Left lung (tissue), 10 donors: ENCODE data around the gene TMEM140. TPM values are rescaled to one million over a fixed set of nuclear protein-coding genes. Genes with fewer than 3 reads are reported as not detected.
"Not testable (repeated sequence)": the region's sequence is repeated elsewhere in the genome, so short reads cannot be mapped to it uniquely, and the experiment has no call there.

Experiments
- ATAC-seq: fragments of 200-7000 bp; cut with Tn5 transposase; one replicate; pipeline ENCODE4 v1.9.1; 2020; ENCODE audit warnings: moderate library complexity
- DNase-seq, 4 donors: peaks; one replicate each; pipeline ENCODE4 v3.0.0-alpha.2; 2013 to 2020
- H3K27ac ChIP-seq, 2 donors: fragments of 200-600 bp; sonication (generic) in 1 of 2; one replicate each; pipeline versions ENCODE4 v1.5.0 to v1.8.0; 2020 to 2021
- H3K27me3 ChIP-seq, 2 donors: fragments of 200-600 bp; sonication (generic) in 1 of 2; one replicate each; pipeline versions ENCODE4 v1.5.0 to v1.8.0; 2020 to 2021
- H3K36me3 ChIP-seq, 2 donors: fragments of 200-600 bp; sonication (generic) in 1 of 2; one replicate each; pipeline versions ENCODE4 v1.5.0 to v1.8.0; 2020 to 2021
- H3K4me1 ChIP-seq, 2 donors: fragments of 200-600 bp; one replicate each; pipeline ENCODE4 v1.8.0; 2021
- H3K4me3 ChIP-seq, 2 donors: fragments of 200-600 bp; sonication (generic) in 1 of 2; one replicate each; pipeline versions ENCODE4 v1.5.0 to v1.8.0; 2020 to 2021; ENCODE audit warnings: mild to moderate bottlenecking in 1 of 2
- H3K9me3 ChIP-seq, 2 donors: fragments of 200-600 bp; sonication (generic) in 1 of 2; one replicate each; pipeline versions ENCODE4 v1.5.0 to v1.8.0; 2020 to 2021
- intact Hi-C, 2 donors: fragments of 100-400 bp; cut with DNase I; formaldehyde crosslinking; loops; one replicate each; pipeline versions ENCODE4 v1.11.2 to v1.14.2; 2022
- polyA plus RNA-seq, 6 donors: library from polyadenylated mRNA; unstranded; fragments of 120-200 nt; gene quantifications; one replicate each; pipeline ENCODE4 v1.2.1, GENCODE V29; 2013; ENCODE audit not compliant: insufficient read length in 6 of 6
- total RNA-seq, 2 donors: library from RNA; stranded (reverse); fragmentation: NEBNext Ultra II Directional; extraction: Animal tissue kit (Norgen Biotek cat#: 25700); gene quantifications; one replicate each; pipeline ENCODE4 v1.2.1, GENCODE V29; 2021
- TF ChIP-seq, protein P1 (sequence below), 2 donors: fragments of 200-600 bp; sonication (generic) in 1 of 2; IDR thresholded peaks; one replicate each; pipeline versions ENCODE4 v1.5.0 to v1.8.0; 2021; ENCODE audit warnings: antibody characterized with exemption in 2 of 2
- donor health status: DM: no; HTN: yes; CAD: no.
- donor health status: DM: no; HTN: no; CAD: no.

The TMEM140 gene
- total and polyA plus RNA-seq, 8 donors, result 17.7 to 25.4 (median 19.1) TPM

DNA sequence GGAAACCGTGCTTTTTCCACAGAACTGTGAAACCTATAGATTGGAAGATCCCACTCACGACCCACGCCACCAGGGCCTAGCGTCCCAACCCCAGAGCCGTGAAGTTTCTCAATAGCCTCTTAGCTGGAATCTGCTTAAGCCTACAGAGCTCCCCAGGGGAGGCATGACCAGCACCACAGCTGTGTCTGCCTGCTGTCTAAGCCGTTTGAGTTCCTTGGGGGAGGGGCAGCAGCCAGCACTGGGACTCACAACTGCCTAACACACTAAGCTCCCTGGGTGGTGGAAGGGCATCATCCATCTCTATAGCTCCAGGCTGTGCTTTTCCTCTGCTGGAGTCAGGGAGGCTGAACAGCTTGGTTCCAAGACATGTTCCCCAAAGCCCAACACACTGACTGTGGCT lies 26.0 kb upstream of the TMEM140 start:
- intact Hi-C loops, result no loop called here
- no peak overlapping the region for H3K4me3 ChIP-seq
- H3K27ac ChIP-seq, result no peak overlapping the region
- TF ChIP-seq, protein P1, sequence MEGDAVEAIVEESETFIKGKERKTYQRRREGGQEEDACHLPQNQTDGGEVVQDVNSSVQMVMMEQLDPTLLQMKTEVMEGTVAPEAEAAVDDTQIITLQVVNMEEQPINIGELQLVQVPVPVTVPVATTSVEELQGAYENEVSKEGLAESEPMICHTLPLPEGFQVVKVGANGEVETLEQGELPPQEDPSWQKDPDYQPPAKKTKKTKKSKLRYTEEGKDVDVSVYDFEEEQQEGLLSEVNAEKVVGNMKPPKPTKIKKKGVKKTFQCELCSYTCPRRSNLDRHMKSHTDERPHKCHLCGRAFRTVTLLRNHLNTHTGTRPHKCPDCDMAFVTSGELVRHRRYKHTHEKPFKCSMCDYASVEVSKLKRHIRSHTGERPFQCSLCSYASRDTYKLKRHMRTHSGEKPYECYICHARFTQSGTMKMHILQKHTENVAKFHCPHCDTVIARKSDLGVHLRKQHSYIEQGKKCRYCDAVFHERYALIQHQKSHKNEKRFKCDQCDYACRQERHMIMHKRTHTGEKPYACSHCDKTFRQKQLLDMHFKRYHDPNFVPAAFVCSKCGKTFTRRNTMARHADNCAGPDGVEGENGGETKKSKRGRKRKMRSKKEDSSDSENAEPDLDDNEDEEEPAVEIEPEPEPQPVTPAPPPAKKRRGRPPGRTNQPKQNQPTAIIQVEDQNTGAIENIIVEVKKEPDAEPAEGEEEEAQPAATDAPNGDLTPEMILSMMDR (IDR thresholded peaks at IDR 0.05), result no peak
- H3K36me3 ChIP-seq, result no peaks in the 10 kb centered on the region
- peaks cover 0 to 18% of the 10 kb centered on the region in 2 donors for H3K9me3 ChIP-seq
- DNase-seq (peak in 1 of 4 donors; percentile 18), ATAC-seq (no peak)
- no peaks in the 10 kb centered on the region for H3K4me1 ChIP-seq
- no peaks in the 10 kb centered on the region for H3K27me3 ChIP-seq

DNA sequence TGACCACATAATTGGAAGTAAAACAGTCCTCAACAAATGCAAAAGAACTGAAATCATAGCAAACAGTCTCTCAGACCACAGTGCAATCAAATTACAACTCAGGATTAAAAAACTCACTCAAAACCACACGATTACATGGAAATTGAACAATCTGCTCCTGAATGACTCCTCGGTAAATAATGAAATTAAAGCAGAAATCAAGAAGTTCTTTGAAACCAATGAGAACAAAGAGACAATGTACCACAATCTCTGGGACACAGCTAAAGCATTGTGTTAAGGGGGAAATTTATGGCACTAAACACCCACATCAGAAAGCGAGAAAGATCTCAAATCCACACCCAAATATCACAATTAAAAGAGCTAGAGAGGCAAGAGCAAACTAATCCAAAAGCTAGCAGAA lies 23.2 kb upstream of the TMEM140 start:
- H3K27me3 ChIP-seq, H3K27ac ChIP-seq, ATAC-seq, H3K4me3 ChIP-seq, intact Hi-C loops, DNase-seq, H3K36me3 ChIP-seq, H3K4me1 ChIP-seq: not testable (repeated sequence)
- H3K9me3 ChIP-seq, result peaks cover 0 to 14% of the 10 kb centered on the region in 2 donors

DNA sequence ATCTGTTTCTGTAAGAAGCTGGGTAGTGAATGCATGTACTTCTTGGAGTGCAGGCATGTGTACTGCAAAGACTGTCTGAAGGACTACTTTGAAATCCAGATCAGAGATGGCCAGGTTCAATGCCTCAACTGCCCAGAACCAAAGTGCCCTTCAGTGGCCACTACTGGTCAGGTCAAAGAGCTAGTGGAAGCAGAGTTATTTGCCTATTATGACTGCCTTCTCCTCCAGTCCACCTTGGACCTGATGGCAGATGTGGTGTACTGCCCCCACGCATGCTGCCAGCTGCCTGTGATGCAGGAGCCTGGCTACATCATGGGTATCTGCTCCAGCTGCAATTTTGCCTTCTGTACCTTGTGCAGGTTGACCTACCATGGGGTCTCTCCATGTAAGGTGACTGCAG lies 18.9 kb upstream of the TMEM140 start:
- no peak for ATAC-seq
- H3K4me3 ChIP-seq, result no peak overlapping the region

DNA sequence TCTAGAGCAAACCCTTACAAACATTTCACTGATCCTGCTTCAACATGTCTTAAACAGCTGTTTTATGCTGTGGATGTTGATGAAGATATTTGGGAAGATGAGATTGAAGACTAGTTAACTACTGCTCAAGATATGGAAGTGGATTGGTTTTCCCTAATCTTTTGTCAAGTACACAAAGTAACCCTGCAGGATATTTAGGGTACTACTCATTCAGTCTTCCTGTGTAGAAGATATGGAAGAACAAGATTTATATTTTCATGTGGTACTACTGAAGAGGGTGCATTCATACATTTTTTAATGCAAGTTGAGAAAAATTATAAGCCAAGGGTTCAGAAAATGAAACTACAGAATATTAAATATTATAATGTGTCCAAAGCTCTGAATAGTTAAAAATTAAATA lies 18.3 kb upstream of the TMEM140 start:
- TF ChIP-seq, protein P1 (IDR thresholded peaks at IDR 0.05), result no peak
- intact Hi-C loops, result no loop called here

More for the DNA sequence above, 18.9 kb upstream of the TMEM140 start:
- Histone ChIP-seq H3K27me3 (no peaks in the 10 kb centered on the region), H3K27ac (no peak overlapping the region), H3K36me3 (no peaks in the 10 kb centered on the region), H3K9me3 (peaks cover 0 to 14% of the 10 kb centered on the region in 2 donors), H3K4me1 (no peaks in the 10 kb centered on the region)
- no peak for DNase-seq
- TF ChIP-seq, protein P1 (IDR thresholded peaks at IDR 0.05), result no peak
- intact Hi-C loops, result no loop called here

DNA sequence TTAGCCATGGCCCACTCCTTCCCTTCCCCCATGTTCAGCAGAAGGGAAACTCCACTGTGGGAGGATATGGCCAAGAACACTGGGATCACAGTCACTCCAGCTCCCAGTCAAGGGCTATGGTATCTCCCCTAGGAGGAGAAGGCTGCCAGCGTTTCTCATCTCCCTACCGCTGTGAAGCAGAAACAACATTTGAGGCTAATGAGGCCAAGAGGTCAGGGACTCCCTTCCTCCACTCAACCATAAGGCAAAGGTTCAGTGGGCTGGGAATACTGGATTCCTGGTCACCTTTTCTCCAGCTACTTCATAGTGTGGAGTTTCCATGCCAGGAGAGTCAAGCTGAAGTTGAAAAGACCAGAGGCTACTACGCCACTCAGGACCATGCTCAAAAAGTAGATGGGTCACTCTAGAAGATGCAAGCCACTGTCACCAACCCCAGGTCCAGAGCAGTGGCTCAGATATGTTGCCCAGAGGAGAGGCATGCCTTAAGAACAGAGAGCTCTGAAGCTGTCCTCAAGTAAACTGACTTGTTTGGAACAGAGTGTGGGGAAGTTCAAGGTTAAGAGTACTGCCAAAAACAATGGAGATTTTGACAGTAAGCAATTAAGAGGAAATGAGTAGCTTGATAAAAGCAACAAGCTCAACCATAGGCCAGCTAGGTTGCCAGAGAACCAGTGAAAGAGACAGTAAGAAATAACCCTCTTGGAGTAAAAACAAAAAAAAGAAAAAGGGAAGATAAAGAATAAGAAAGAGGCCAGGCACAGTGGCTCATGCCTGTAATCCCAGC lies 3.8 kb upstream of the TMEM140 start:
- Histone ChIP-seq H3K4me3 (no peak overlapping the region), H3K27me3 (no peaks in the 10 kb centered on the region), H3K27ac (peak overlapping the region in 1 of 2 donors; percentile 60), H3K9me3 (no peaks in the 10 kb centered on the region), H3K4me1 (peaks cover 6 to 28% of the 10 kb centered on the region in 2 donors), H3K36me3 (no peaks in the 10 kb centered on the region)
- ATAC-seq (no peak), DNase-seq (no peak)
- TF ChIP-seq, protein P1 (IDR thresholded peaks at IDR 0.05), result no peak
- intact Hi-C loops, result no loop called here

More for the DNA sequence above, 18.3 kb upstream of the TMEM140 start:
- ATAC-seq (no peak), DNase-seq (no peak)
- Histone ChIP-seq H3K27me3 (no peaks in the 10 kb centered on the region), H3K36me3 (no peaks in the 10 kb centered on the region), H3K27ac (no peak overlapping the region), H3K4me3 (no peak overlapping the region), H3K4me1 (no peaks in the 10 kb centered on the region), H3K9me3 (peaks cover 0 to 14% of the 10 kb centered on the region in 2 donors)
